ENCODE data around the gene COX6A2. TPM values are rescaled to one million over a fixed set of nuclear protein-coding genes. Genes with fewer than 3 reads are reported as not detected.

Gene COX6A2
- total RNA-seq, 2 experiments from 2014 or later, result not detected

- POLR2A ChIA-PET, result interaction anchor here (0.5 kb wide), 1 partner anchor 359 kb away, joined by 3 read pairs; no protein-coding TSS in a partner anchor
- no peak for DNase-seq
- Mint-ChIP-seq H3K4me1 (peaks cover 30% of the 10 kb centered on the region), H3K27me3 (peaks cover 9% of the 10 kb centered on the region), H3K9me3 (peaks cover 4% of the 10 kb centered on the region), H3K4me3 (no peak overlapping the region), H3K36me3 (peaks cover 7% of the 10 kb centered on the region), H3K27ac (peak overlapping the region; percentile 65)
- ATAC-seq (ENCODE audit: low read depth), result no peak
Observed at GRCh38 chr16:31404353-31405064, 23.7 kb downstream of the COX6A2 start.

GRCh38 chr16:31403590-31404352 is 24.4 kb downstream of the COX6A2 start:
- Mint-ChIP-seq H3K9me3 (peaks cover 9% of the 10 kb centered on the region), H3K4me3 (no peak overlapping the region), H3K27me3 (peaks cover 9% of the 10 kb centered on the region), H3K27ac (no peak overlapping the region), H3K36me3 (peaks cover 13% of the 10 kb centered on the region), H3K4me1 (peaks cover 34% of the 10 kb centered on the region)
- ATAC-seq (ENCODE audit: low read depth) (no peak), DNase-seq (no peak)
- POLR2A ChIA-PET, result interaction anchor here (0.5 to 1.7 kb wide), 2 partner anchors 17 to 359 kb away, joined by 3 to 5 read pairs; no protein-coding TSS in a partner anchor

- Mint-ChIP-seq H3K4me3 (no peak overlapping the region), H3K4me1 (peaks cover 37% of the 10 kb centered on the region), H3K36me3 (peaks cover 18% of the 10 kb centered on the region), H3K27ac (peak overlapping the region; percentile 45), H3K9me3 (peaks cover 11% of the 10 kb centered on the region), H3K27me3 (peaks cover 6% of the 10 kb centered on the region)
- DNase-seq (no peak), ATAC-seq (ENCODE audit: low read depth) (no peak)
- POLR2A ChIA-PET, result interaction anchor here (1.7 kb wide), 1 partner anchor 18 kb away, joined by 5 read pairs; no protein-coding TSS in a partner anchor
Observed at GRCh38 chr16:31402687-31403086, 25.5 kb downstream of the COX6A2 start.

GRCh38 chr16:31401436-31401835 is 26.7 kb downstream of the COX6A2 start:
- no peaks in the 10 kb centered on the region for H3K27me3 Mint-ChIP-seq
- peak overlapping the region; percentile 48 for H3K27ac Mint-ChIP-seq
- H3K4me3 Mint-ChIP-seq, result no peak overlapping the region
- DNase-seq (no peak), ATAC-seq (ENCODE audit: low read depth) (no peak)
- peaks cover 19% of the 10 kb centered on the region for H3K36me3 Mint-ChIP-seq
- peaks cover 34% of the 10 kb centered on the region for H3K4me1 Mint-ChIP-seq
- POLR2A ChIA-PET, result interaction anchor here (0.6 to 2.0 kb wide), 2 partner anchors 19 to 57 kb away, joined by 3 to 5 read pairs; no protein-coding TSS in a partner anchor
- peaks cover 11% of the 10 kb centered on the region for H3K9me3 Mint-ChIP-seq

- H3K4me3 Mint-ChIP-seq, result peak overlapping the region; percentile 67
- ATAC-seq (ENCODE audit: low read depth) (peak; percentile 70), DNase-seq (peak; percentile 72)
- H3K4me1 Mint-ChIP-seq, result peaks cover 35% of the 10 kb centered on the region
- H3K27me3 Mint-ChIP-seq, result no peaks in the 10 kb centered on the region
- peaks cover 19% of the 10 kb centered on the region for H3K36me3 Mint-ChIP-seq
- H3K9me3 Mint-ChIP-seq, result peaks cover 11% of the 10 kb centered on the region
- POLR2A ChIA-PET, result interaction anchor here (0.9 to 2.0 kb wide), 2 partner anchors 20 to 22 kb away, joined by 3 to 5 read pairs; no protein-coding TSS in a partner anchor
- H3K27ac Mint-ChIP-seq, result peak overlapping the region; percentile 89
Observed at GRCh38 chr16:31400191-31400590, 28.0 kb downstream of the COX6A2 start.

- Mint-ChIP-seq H3K36me3 (peaks cover 19% of the 10 kb centered on the region), H3K4me1 (peaks cover 32% of the 10 kb centered on the region), H3K27me3 (no peaks in the 10 kb centered on the region), H3K27ac (no peak overlapping the region), H3K9me3 (peaks cover 11% of the 10 kb centered on the region), H3K4me3 (no peak overlapping the region)
- POLR2A ChIA-PET, result no interaction called here
- no peak for DNase-seq
- ATAC-seq (ENCODE audit: low read depth), result no peak
Observed at GRCh38 chr16:31397701-31398100, 30.5 kb downstream of the COX6A2 start.

- Mint-ChIP-seq H3K4me3 (no peak overlapping the region), H3K36me3 (peaks cover 19% of the 10 kb centered on the region), H3K27me3 (no peaks in the 10 kb centered on the region), H3K27ac (no peak overlapping the region), H3K9me3 (peaks cover 11% of the 10 kb centered on the region), H3K4me1 (peaks cover 29% of the 10 kb centered on the region)
- POLR2A ChIA-PET, result no interaction called here
- DNase-seq, result no peak
- ATAC-seq (ENCODE audit: low read depth), result no peak
Observed at GRCh38 chr16:31397096-31397660, 31.0 kb downstream of the COX6A2 start.

DNA sequence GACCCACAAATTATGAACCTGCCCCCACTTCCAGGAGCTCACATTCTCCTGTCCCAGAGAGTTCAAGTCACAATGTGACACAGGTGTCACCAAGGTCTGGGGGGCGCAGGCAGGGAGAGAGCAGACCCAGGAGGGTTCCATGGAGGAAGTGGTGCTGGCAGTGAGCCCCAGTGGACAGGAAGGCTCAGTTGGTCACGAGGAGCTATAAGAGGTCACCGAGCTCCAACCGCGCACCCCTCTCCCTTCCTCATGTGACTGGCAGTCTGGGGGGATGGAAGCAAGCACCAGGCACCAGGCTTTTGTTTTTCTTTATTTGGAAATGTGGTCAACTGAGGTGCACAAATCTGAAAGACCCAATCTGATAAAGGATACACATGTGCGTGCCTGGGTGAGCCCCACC is 32.5 kb downstream of the COX6A2 start:
- H3K27ac Mint-ChIP-seq, result no peak overlapping the region
- no peaks in the 10 kb centered on the region for H3K27me3 Mint-ChIP-seq
- no peak overlapping the region for H3K4me3 Mint-ChIP-seq
- H3K36me3 Mint-ChIP-seq, result peaks cover 19% of the 10 kb centered on the region
- peaks cover 21% of the 10 kb centered on the region for H3K4me1 Mint-ChIP-seq
- peaks cover 11% of the 10 kb centered on the region for H3K9me3 Mint-ChIP-seq
- no peak for DNase-seq
- no peak for ATAC-seq (ENCODE audit: low read depth)
- POLR2A ChIA-PET, result interaction anchor here (1.1 to 1.3 kb wide), 2 partner anchors 216 to 322 kb away, joined by 3 read pairs; partner anchors contain the start of gene FUS

DNA sequence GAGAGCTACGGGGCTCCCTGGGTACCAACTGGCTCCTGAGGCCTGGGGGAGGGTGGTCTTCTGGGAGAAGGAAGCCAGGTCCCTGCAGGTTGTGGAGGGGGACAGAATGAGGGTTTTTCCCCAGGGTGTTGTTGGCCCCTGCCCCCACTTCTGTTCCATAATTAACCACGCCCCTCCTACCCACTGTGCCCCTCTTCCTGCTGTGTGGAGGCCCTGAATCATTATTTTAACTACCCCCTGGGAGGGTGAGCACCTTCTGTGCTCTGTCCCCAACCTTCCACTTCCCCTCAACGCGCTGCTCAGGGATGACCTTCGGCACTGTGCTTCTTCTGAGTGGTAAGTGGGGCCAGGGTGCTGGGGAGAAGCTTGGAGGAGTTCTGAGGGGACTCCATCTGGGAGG is 35.1 kb downstream of the COX6A2 start, which contains the start of gene ITGAD:
TSS of gene ITGAD (plus strand) at position 280 of the 400 bp plus-strand sequence. CDS start at position 306, 26 bp downstream.
- Mint-ChIP-seq H3K27ac (no peak within 1 kb of the TSS), H3K4me1 (peaks cover 3% of the 10 kb centered on the region), H3K36me3 (peaks cover 3% of the 10 kb centered on the region), H3K9me3 (peaks cover 1% of the 10 kb centered on the region), H3K27me3 (peaks cover 14% of the 10 kb centered on the region), H3K4me3 (no peak within 1 kb of the TSS)
- ATAC-seq (ENCODE audit: low read depth), result no peak
- DNase-seq, result no peak
- POLR2A ChIA-PET, result no interaction called here

DNA sequence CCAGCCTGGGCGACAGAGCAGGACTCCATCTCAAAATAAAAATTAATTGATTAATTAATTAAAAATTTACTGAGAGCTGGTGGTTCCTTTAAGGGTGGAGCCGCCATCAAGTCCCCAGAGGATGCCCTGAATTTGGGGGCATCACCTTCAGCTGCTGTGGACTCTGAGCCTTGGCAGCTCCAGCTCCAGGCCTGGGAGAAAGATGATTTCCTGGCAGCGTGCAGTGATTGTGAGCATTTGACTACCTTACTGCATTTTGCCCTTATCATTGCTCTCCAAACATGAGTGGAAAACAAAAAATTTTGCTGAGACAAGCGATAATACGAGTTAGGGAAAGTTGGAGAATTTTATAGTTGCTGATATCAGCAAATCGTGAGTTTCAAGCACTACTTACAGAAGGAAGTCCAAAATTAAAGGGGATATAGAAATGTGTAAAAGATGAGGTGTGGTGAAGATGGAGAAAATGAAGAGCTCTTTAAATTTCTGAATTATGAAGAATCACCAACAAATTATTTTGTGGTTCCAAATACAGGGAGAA is 37.6 kb downstream of the COX6A2 start:
- Mint-ChIP-seq H3K9me3 (no peaks in the 10 kb centered on the region), H3K27me3 (peaks cover 24% of the 10 kb centered on the region), H3K4me1 (peaks cover 14% of the 10 kb centered on the region), H3K36me3 (no peaks in the 10 kb centered on the region), H3K4me3 (no peak overlapping the region), H3K27ac (no peak overlapping the region)
- DNase-seq, result no peak
- ATAC-seq (ENCODE audit: low read depth), result no peak
- POLR2A ChIA-PET, result no interaction called here

- no peak for ATAC-seq (ENCODE audit: low read depth)
- no peak for DNase-seq
- Mint-ChIP-seq H3K4me1 (peaks cover 23% of the 10 kb centered on the region), H3K36me3 (no peaks in the 10 kb centered on the region), H3K9me3 (no peaks in the 10 kb centered on the region), H3K4me3 (no peak overlapping the region), H3K27me3 (peaks cover 28% of the 10 kb centered on the region), H3K27ac (no peak overlapping the region)
- POLR2A ChIA-PET, result no interaction called here
Observed at GRCh38 chr16:31388535-31388934, 39.6 kb downstream of the COX6A2 start.

DNA sequence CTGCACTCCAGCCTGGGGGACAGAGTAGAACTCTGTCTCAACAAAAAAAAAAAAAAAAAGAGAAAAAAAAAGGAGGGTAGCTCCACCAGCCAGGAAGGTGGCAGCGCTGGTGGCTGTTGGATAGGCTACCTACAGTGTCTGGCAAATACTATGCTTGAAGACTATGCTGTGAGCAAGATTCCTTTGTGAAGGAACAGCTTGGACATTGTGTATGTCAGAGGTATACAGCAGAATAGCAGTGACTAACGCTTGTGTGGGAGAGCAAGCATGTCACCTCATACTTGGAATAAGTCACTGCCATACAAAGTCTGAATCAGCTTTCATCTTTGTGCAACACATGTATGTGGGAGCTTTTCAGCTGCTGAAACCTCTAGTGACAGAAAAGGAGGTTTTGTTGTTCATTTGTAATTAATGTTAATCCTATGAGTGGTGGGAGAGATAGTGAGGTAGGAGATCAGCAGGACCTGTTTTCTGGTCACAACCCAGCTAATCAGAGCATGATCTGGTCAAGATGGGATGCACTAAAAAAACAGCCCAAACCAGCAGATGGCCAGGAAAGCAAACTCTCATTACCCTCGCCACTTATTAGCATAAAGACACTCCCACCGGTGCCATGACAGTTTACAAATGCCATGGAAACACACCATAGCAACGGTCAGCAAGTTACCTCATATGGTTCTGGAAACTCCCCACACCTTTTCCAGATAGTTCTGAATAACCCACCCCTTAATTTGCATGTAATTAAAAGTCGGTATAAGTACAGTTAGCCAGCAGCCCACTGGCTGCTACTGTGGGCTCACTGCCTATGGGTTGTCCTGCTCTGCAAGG is 41.8 kb downstream of the COX6A2 start:
- POLR2A ChIA-PET, result interaction anchor here (0.5 to 1.8 kb wide), 8 partner anchors 28 to 241 kb away, joined by 3 to 6 read pairs (median 4); partner anchors contain the start of genes FUS and ZNF843
- Mint-ChIP-seq H3K9me3 (no peaks in the 10 kb centered on the region), H3K27me3 (peaks cover 30% of the 10 kb centered on the region), H3K36me3 (peaks cover 6% of the 10 kb centered on the region), H3K27ac (no peak overlapping the region), H3K4me3 (no peak overlapping the region), H3K4me1 (peaks cover 30% of the 10 kb centered on the region)
- ATAC-seq (ENCODE audit: low read depth), result no peak
- DNase-seq, result no peak
